SK-N-SH treated with all-trans-retinoic acid at 6 μM for 48 hours (cell line): ENCODE measurements around the gene ARVCF.

ENCODE experiments used
- ATAC-seq: fragments of 200-7000 bp; cut with Tn5 transposase; 3 replicates; pipeline ENCODE4 v1.9.1; 2020; ENCODE audit warnings: mild to moderate bottlenecking, moderate library complexity
- ARNTL ChIP-seq: fragments of 450-650 bp; formaldehyde crosslinking; IDR thresholded peaks from 2 replicates; pipeline ENCODE4 v1.5.0; 2020; ENCODE audit warnings: low read depth, mild to moderate bottlenecking, moderate library complexity, borderline replicate concordance
- BACH2 ChIP-seq: fragments of 250-450 bp; sonication (Bioruptor Pico); IDR thresholded peaks from 2 replicates; pipeline ENCODE4 v1.9.0; 2021; ENCODE audit warnings: mild to moderate bottlenecking, borderline replicate concordance
- CSDC2 ChIP-seq: fragments of 250-450 bp; sonication (Bioruptor Pico); IDR thresholded peaks from 2 replicates; pipeline ENCODE4 v1.5.0; 2020; ENCODE audit warnings: mild to moderate bottlenecking, moderate library complexity
- GLIS3 ChIP-seq: fragments of 250-450 bp; sonication (Bioruptor Pico); IDR thresholded peaks from 2 replicates; pipeline ENCODE4 v1.5.0; 2020; ENCODE audit warnings: mild to moderate bottlenecking, moderate library complexity
- ISL1 ChIP-seq: fragments of 250-450 bp; sonication (Bioruptor Pico); IDR thresholded peaks from 2 replicates; pipeline ENCODE4 v2.1.2; 2022; ENCODE audit warnings: mild to moderate bottlenecking, moderate library complexity
- OSR1 ChIP-seq: fragments of 250-450 bp; sonication (Bioruptor Pico); IDR thresholded peaks from 2 replicates; pipeline ENCODE4 v1.8.0; 2022; ENCODE audit warnings: moderate library complexity, mild to moderate bottlenecking, inconsistent platforms
- PATZ1 ChIP-seq: fragments of 250-450 bp; sonication (Bioruptor Pico); IDR thresholded peaks from 2 replicates; pipeline ENCODE4 v1.8.0; 2020; ENCODE audit warnings: mild to moderate bottlenecking, moderate library complexity, borderline replicate concordance
- POU6F1 ChIP-seq: fragments of 250-450 bp; sonication (Bioruptor Pico); IDR thresholded peaks from 2 replicates; pipeline ENCODE4 v1.8.0; 2021; ENCODE audit warnings: low read depth, mild to moderate bottlenecking, moderate library complexity, borderline replicate concordance
- PPARA ChIP-seq: fragments of 250-450 bp; sonication (Bioruptor Pico); IDR thresholded peaks from 2 replicates; pipeline ENCODE4 v1.5.0; 2020; ENCODE audit warnings: mild to moderate bottlenecking, borderline replicate concordance
- RARB ChIP-seq: fragments of 250-450 bp; sonication (Bioruptor Pico); IDR thresholded peaks from 2 replicates; pipeline ENCODE4 v1.8.0; 2021; ENCODE audit warnings: mild to moderate bottlenecking, moderate library complexity
- SNAI2 ChIP-seq: fragments of 250-450 bp; sonication (Bioruptor Pico); IDR thresholded peaks from 2 replicates; pipeline ENCODE4 v1.5.0; 2020; ENCODE audit warnings: mild to moderate bottlenecking, moderate library complexity
- TCF4 ChIP-seq: fragments of 250-450 bp; sonication (Bioruptor Pico); IDR thresholded peaks from 2 replicates; pipeline ENCODE4 v1.8.0; 2021; ENCODE audit warnings: mild to moderate bottlenecking, moderate library complexity, borderline replicate concordance
- ZC3H10 ChIP-seq: fragments of 250-450 bp; sonication (Bioruptor Pico); IDR thresholded peaks from 2 replicates; pipeline ENCODE4 v1.5.1; 2021; ENCODE audit warnings: mild to moderate bottlenecking, moderate library complexity
- ZFP3 ChIP-seq: fragments of 250-450 bp; sonication (Bioruptor Pico); IDR thresholded peaks from 2 replicates; pipeline ENCODE4 v1.5.0; 2020; ENCODE audit warnings: mild to moderate bottlenecking, moderate library complexity
- ZFP30 ChIP-seq: fragments of 450-650 bp; formaldehyde crosslinking; IDR thresholded peaks from 2 replicates; pipeline ENCODE4 v1.5.0; 2022; ENCODE audit warnings: mild to moderate bottlenecking, moderate library complexity
- ZNF565 ChIP-seq: fragments of 450-650 bp; formaldehyde crosslinking; conservative IDR thresholded peaks from 2 replicates; pipeline ENCODE4 v1.5.0; 2020; ENCODE audit warnings: low read depth, mild to moderate bottlenecking, moderate library complexity
- ZNF70 ChIP-seq: fragments of 450-650 bp; formaldehyde crosslinking; IDR thresholded peaks from 2 replicates; pipeline ENCODE4 v1.5.0; 2020; ENCODE audit warnings: mild to moderate bottlenecking, moderate library complexity
- ZNF8 ChIP-seq: fragments of 450-650 bp; formaldehyde crosslinking; IDR thresholded peaks from 2 replicates; pipeline ENCODE4 v1.5.0; 2020; ENCODE audit warnings: mild to moderate bottlenecking, moderate library complexity
- TF ChIP-seq, protein P1 (sequence below): fragments of 250-450 bp; sonication (Bioruptor Pico); IDR thresholded peaks from 2 replicates; pipeline ENCODE4 v1.5.1; 2021; ENCODE audit warnings: mild to moderate bottlenecking, moderate library complexity
- TF ChIP-seq, protein P2 (sequence below): fragments of 250-450 bp; sonication (Bioruptor Pico); IDR thresholded peaks from 2 replicates; pipeline ENCODE4 v1.5.1; 2020; ENCODE audit warnings: low read depth, mild to moderate bottlenecking, moderate library complexity

Gene ARVCF

GRCh38 chr22:19976671-19977070 is 40.0 kb downstream of the ARVCF start:
- no peak for ATAC-seq
- no peak for TF ChIP-seq CSDC2
- TF ChIP-seq BACH2 (CRISPR knock-in tag): no peak
- no peak for TF ChIP-seq RARB (CRISPR knock-in tag)
- TF ChIP-seq ARNTL (CRISPR knock-in tag): no peak
- TF ChIP-seq, protein P1, sequence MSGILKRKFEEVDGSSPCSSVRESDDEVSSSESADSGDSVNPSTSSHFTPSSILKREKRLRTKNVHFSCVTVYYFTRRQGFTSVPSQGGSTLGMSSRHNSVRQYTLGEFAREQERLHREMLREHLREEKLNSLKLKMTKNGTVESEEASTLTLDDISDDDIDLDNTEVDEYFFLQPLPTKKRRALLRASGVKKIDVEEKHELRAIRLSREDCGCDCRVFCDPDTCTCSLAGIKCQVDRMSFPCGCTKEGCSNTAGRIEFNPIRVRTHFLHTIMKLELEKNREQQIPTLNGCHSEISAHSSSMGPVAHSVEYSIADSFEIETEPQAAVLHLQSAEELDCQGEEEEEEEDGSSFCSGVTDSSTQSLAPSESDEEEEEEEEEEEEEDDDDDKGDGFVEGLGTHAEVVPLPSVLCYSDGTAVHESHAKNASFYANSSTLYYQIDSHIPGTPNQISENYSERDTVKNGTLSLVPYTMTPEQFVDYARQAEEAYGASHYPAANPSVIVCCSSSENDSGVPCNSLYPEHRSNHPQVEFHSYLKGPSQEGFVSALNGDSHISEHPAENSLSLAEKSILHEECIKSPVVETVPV (CRISPR knock-in tag): no peak
- no peak for TF ChIP-seq SNAI2 (CRISPR knock-in tag)
- no peak for TF ChIP-seq ZNF70
- TF ChIP-seq, protein P2, sequence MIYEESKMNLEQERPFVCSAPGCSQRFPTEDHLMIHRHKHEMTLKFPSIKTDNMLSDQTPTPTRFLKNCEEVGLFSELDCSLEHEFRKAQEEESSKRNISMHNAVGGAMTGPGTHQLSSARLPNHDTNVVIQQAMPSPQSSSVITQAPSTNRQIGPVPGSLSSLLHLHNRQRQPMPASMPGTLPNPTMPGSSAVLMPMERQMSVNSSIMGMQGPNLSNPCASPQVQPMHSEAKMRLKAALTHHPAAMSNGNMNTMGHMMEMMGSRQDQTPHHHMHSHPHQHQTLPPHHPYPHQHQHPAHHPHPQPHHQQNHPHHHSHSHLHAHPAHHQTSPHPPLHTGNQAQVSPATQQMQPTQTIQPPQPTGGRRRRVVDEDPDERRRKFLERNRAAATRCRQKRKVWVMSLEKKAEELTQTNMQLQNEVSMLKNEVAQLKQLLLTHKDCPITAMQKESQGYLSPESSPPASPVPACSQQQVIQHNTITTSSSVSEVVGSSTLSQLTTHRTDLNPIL: no peak
- no peak for TF ChIP-seq OSR1
- no peak for TF ChIP-seq ZFP30 (CRISPR knock-in tag)
- TF ChIP-seq ZC3H10 (CRISPR knock-in tag): no peak

DNA sequence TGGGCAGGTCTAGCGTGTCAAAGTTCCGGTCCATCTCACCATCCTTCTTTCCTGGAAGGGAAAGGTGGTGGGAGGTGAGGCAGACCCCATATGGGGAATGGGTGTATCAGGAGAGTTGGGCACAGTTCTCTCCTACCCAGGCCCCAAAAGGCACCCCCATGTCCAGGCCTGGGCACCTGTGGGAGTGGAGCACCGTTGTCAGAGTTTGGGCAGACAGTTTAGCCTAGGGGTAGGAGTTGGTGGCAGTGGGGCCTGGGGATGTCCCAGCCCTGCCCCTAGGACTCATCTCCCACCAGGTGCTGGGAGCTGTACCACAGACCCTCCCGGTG is 41.0 kb downstream of the ARVCF start:
- no peak for ATAC-seq
- no peak for TF ChIP-seq ZNF8 (CRISPR knock-in tag)
- TF ChIP-seq BACH2 (CRISPR knock-in tag): no peak
- TF ChIP-seq ZC3H10 (CRISPR knock-in tag): no peak
- TF ChIP-seq OSR1: no peak
- TF ChIP-seq PATZ1 (CRISPR knock-in tag): no peak
- TF ChIP-seq PPARA (CRISPR knock-in tag): no peak
- no peak for TF ChIP-seq ZNF70
- no peak for TF ChIP-seq POU6F1 (CRISPR knock-in tag)
- TF ChIP-seq, protein P2: no peak
- TF ChIP-seq ZNF565: no peak
- TF ChIP-seq TCF4 (CRISPR knock-in tag): no peak
- TF ChIP-seq ISL1 (CRISPR knock-in tag): no peak
- TF ChIP-seq CSDC2: no peak
- TF ChIP-seq SNAI2 (CRISPR knock-in tag): no peak
- TF ChIP-seq, protein P1 (CRISPR knock-in tag): no peak

DNA sequence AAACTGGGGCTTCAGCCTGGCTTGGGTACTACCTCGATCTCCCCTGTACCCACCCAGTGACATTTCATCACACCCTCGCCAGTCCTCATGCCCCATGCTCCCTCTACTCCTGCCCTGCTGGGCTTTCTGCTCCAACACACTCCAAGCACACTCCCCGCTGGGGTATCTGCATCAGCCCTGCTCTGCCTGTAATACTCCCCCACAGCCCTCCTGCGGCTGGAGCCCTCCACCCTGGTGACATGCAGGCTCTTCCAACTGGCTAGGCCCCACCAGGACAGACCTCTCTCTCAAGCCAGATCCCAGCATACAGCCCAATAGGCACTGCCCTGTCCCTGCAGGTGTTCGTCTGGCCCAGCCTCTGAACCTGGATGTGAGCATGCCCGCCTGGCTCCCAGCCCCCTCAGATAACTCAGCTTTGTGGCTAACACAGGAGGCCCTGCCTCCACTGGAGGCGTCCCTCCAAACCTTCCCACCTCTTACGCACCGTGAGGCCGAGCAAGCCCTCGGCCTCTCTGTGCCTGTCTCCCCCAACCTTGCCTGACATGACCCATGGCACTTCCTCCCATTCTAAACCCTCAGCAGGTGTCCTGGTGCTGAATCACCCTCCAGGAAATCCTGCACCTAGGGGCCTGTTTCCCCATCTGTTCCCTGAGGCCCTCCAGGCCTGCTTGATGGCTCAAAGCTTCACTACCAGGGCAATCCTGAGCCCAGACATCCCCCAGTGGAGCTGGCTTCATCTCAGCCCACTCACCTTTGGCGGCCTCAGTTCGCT is 41.5 kb downstream of the ARVCF start:
- peak; percentile 1; the same call in 1 of the 3 replicates for ATAC-seq
- no peak for TF ChIP-seq PPARA (CRISPR knock-in tag)
- no peak for TF ChIP-seq ZFP3 (CRISPR knock-in tag)
- TF ChIP-seq SNAI2 (CRISPR knock-in tag): no peak
- TF ChIP-seq GLIS3: no peak
- TF ChIP-seq RARB (CRISPR knock-in tag): no peak
- TF ChIP-seq, all 23 proteins: peak for 0
